ENCODE measurements around the gene BTBD19. TPM values are rescaled to one million over a fixed set of nuclear protein-coding genes. Genes with fewer than 3 reads are reported as not detected.

Gene BTBD19
- total RNA-seq, 1 donor from 2014 or later = 1.9 TPM

Other genes with a start within 250 kb of the BTBD19 start
- gene TMEM53, start 134.0 kb upstream of the BTBD19 start, total RNA-seq = 8.1 TPM
- gene ARMH1, start 133.8 kb upstream of the BTBD19 start, total RNA-seq = 0.83 TPM
- not detected for gene RNU5D-1, start 77.4 kb upstream of the BTBD19 start, total RNA-seq
- 1.00 TPM for gene KIF2C, start 68.7 kb upstream of the BTBD19 start, total RNA-seq
- 674 TPM for gene RPS8, start 33.0 kb upstream of the BTBD19 start, total RNA-seq
- gene BEST4, start 20.4 kb upstream of the BTBD19 start, total RNA-seq = not detected
- gene PLK3, start 8.1 kb upstream of the BTBD19 start, total RNA-seq = 6.2 TPM
- 1.1 TPM for gene DYNLT4, start 1.2 kb upstream of the BTBD19 start, total RNA-seq
- 0.30 TPM for gene PTCH2, start 34.7 kb downstream of the BTBD19 start, total RNA-seq
- 45.0 TPM for gene EIF2B3, start 178.1 kb downstream of the BTBD19 start, total RNA-seq
- gene HECTD3, start 202.8 kb downstream of the BTBD19 start, total RNA-seq = 22.3 TPM
- gene UROD, start 203.7 kb downstream of the BTBD19 start, total RNA-seq = 73.4 TPM

Data from Right ventricle myocardium superior (tissue), 1 donor.